OCI-LY3 (cell line): Measurements from ENCODE around the gene SURF4.

Experiments used
- H2AFZ ChIP-seq: fragments of 200-600, 300-600 bp; shearing (Covaris generic); 2 replicates; pipeline ENCODE4 v1.6.0; 2014; ENCODE audit warnings: antibody characterized with exemption, low read depth, low read length
- H3K27ac ChIP-seq: fragments of 200-600, 300-600 bp; sonication (generic); 2 replicates; pipeline ENCODE4 v1.5.1; 2014; ENCODE audit warnings: mild to moderate bottlenecking, low read length, moderate library complexity, mixed read lengths
- H3K27me3 ChIP-seq: fragments of 200-600, 300-600 bp; sonication (generic); 2 replicates; pipeline ENCODE4 v1.6.1; 2014; ENCODE audit warnings: low read depth, low read length, mixed read lengths
- H3K36me3 ChIP-seq: fragments of 200-600, 300-600 bp; sonication (generic); replicated peaks from 2 replicates; pipeline ENCODE3; 2014; ENCODE audit warnings: low read depth, low read length, mixed read lengths
- H3K4me1 ChIP-seq: fragments of 300-600, 200-600 bp; sonication (generic); 2 replicates; pipeline ENCODE4 v1.6.1; 2014; ENCODE audit warnings: low read length, mixed read lengths
- H3K4me2 ChIP-seq: fragments of 200-600, 300-600 bp; sonication (generic); 2 replicates; pipeline ENCODE4 v1.6.1; 2014; ENCODE audit warnings: low read length, mixed read lengths
- H3K4me3 ChIP-seq: fragments of 300-600, 200-600 bp; sonication (generic); 2 replicates; pipeline ENCODE4 v1.5.1; 2014; ENCODE audit warnings: antibody characterized with exemption, mild to moderate bottlenecking, low read length, moderate library complexity
- H3K79me2 ChIP-seq: fragments of 300-600, 200-600 bp; shearing (Covaris generic); 2 replicates; pipeline ENCODE4 v1.6.1; 2014; ENCODE audit warnings: mild to moderate bottlenecking, low read length, mixed read lengths
- H3K9ac ChIP-seq: fragments of 300-600, 200-600 bp; shearing (Covaris generic); 2 replicates; pipeline ENCODE4 v1.6.0; 2014; ENCODE audit warnings: mild to moderate bottlenecking, low read length, moderate library complexity
- H3K9me3 ChIP-seq: fragments of 200-600, 300-600 bp; shearing (Covaris generic); 2 replicates; pipeline ENCODE4 v1.6.1; 2014; ENCODE audit warnings: low read length, mixed read lengths; ENCODE audit not compliant: insufficient read depth
- H4K20me1 ChIP-seq: fragments of 200-600, 300-600 bp; sonication (generic); 2 replicates; pipeline ENCODE4 v1.6.1; 2016; ENCODE audit warnings: low read length, mixed read lengths; ENCODE audit not compliant: insufficient read depth
- CTCF ChIP-seq: fragments of 200-600, 300-600 bp; sonication (generic); IDR thresholded peaks from 2 replicates; pipeline ENCODE4 v1.5.1; 2014; ENCODE audit warnings: antibody characterized with exemption, low read length, low read depth
- EZH2phosphoT487 ChIP-seq: fragments of 200-600 bp; shearing (Covaris generic); IDR thresholded peaks from 2 replicates; pipeline ENCODE4 v1.6.1; 2018; ENCODE audit warnings: antibody characterized with exemption, mixed run types, low read depth

The SURF4 gene

GRCh38 chr9:133333011-133333410 lies 42.8 kb downstream of the SURF4 start:
- H3K9me3 ChIP-seq, result no peaks in the 10 kb centered on the region
- H4K20me1 ChIP-seq, result peaks cover 6% of the 10 kb centered on the region; the same call in 1 of the 2 replicates
- H3K36me3 ChIP-seq, result peaks cover 48% of the 10 kb centered on the region
- no peak overlapping the region for H3K4me3 ChIP-seq
- H3K27ac ChIP-seq, result no peak overlapping the region
- H3K79me2 ChIP-seq, result peaks cover 30% of the 10 kb centered on the region
- peaks cover 15% of the 10 kb centered on the region for H3K4me1 ChIP-seq
- H2AFZ ChIP-seq, result no peak overlapping the region
- no peak overlapping the region for H3K9ac ChIP-seq
- H3K27me3 ChIP-seq, result no peaks in the 10 kb centered on the region
- H3K4me2 ChIP-seq, result no peak overlapping the region
- TF ChIP-seq EZH2phosphoT487, result no peak
- TF ChIP-seq CTCF, result no peak

DNA sequence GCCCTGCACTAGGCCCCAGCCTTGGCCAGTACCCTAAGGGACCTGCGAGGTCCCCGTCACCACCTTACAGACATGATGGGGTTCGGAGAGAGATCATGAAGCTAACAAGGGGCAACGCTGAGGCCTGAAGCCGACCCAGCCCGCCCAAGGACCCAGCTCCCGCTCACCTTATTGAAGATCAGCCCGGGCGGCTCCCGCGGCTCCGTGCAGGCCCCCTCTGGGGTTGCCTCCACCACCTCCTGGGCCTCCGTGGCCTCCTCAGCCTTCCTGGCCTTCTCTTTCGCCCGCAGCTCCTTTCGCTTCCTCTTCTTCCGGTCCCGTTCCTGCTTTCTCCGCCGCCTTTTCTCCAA lies 43.5 kb downstream of the SURF4 start:
- no peak overlapping the region for H3K4me3 ChIP-seq
- H4K20me1 ChIP-seq, result peaks cover 6% of the 10 kb centered on the region; the same call in 1 of the 2 replicates
- H2AFZ ChIP-seq, result no peak overlapping the region
- no peak for TF ChIP-seq EZH2phosphoT487
- no peak for TF ChIP-seq CTCF
- no peak overlapping the region for H3K27ac ChIP-seq
- H3K27me3 ChIP-seq, result no peaks in the 10 kb centered on the region
- peaks cover 15% of the 10 kb centered on the region for H3K4me1 ChIP-seq
- H3K9ac ChIP-seq, result no peak overlapping the region
- peaks cover 50% of the 10 kb centered on the region for H3K36me3 ChIP-seq
- no peak overlapping the region for H3K4me2 ChIP-seq
- no peaks in the 10 kb centered on the region for H3K9me3 ChIP-seq
- peaks cover 30% of the 10 kb centered on the region for H3K79me2 ChIP-seq

DNA sequence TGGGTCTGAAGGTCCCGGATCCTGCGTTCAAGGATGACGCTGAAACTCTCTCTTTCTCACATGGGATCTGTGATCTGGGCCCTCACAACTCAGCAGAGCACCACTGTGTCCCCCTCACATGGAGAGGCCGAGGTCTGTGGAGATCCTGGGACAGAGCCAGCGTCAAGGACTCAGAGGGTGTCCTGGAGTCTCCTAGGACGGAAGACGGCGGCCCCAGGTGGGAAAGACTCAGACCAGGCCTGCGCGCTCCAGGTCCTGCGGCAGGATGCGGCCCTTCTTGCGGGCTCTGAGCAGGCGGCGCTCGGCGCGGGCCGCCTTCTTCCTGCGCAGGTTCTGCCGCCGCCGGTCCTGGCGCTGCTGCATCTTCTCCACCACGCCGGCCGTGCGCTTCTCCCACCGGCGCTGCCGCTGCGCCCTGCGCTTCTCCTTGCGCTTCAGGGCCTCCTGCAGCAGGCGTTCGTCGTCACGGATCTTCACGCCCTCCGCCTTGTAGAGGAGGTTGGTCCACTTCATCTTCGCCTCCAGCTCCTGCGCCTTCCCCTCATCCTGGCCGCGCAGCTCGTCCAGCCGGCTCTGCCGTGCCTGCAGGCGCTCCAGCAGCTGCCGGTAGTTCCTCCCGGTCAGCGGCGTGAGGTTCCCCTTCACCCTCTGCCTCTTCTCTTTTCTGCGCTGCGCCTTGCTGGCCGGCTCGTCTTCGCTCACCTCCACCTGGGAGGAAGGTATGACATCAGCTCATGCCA lies 44.0 kb downstream of the SURF4 start:
- Histone ChIP-seq H4K20me1 (peaks cover 6% of the 10 kb centered on the region; the same call in 1 of the 2 replicates), H3K4me2 (no peak overlapping the region), H3K27ac (no peak overlapping the region), H3K79me2 (peaks cover 30% of the 10 kb centered on the region), H3K9me3 (no peaks in the 10 kb centered on the region), H2AFZ (no peak overlapping the region), H3K36me3 (peaks cover 50% of the 10 kb centered on the region), H3K9ac (no peak overlapping the region), H3K4me1 (peaks cover 13% of the 10 kb centered on the region), H3K27me3 (no peaks in the 10 kb centered on the region), H3K4me3 (no peak overlapping the region)
- no peak for TF ChIP-seq CTCF
- TF ChIP-seq EZH2phosphoT487, result no peak

DNA sequence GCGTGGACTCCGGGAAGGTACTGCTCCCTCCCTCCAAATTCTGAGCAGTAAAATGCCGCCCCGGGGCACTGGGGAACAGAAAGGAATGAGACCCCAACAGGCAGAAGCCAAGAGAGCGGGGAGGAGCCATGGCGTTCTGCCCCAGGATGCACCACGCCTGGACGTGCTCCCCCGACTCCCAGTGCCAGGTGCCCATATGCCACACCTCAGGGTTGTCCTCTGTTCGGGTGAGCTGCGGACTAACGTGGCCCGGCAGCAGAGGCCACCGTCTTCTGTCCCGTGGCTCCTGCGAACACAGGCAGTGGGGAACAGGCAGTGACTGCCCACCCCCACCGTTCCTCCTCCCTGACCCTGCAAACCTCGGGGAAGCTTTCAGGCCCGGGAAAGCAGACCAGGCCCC lies 44.6 kb downstream of the SURF4 start:
- Histone ChIP-seq H3K36me3 (peaks cover 50% of the 10 kb centered on the region), H3K27me3 (no peaks in the 10 kb centered on the region), H4K20me1 (peaks cover 6% of the 10 kb centered on the region; the same call in 1 of the 2 replicates), H3K4me3 (no peak overlapping the region), H3K27ac (no peak overlapping the region), H3K9ac (no peak overlapping the region), H3K4me1 (peaks cover 9% of the 10 kb centered on the region), H3K9me3 (no peaks in the 10 kb centered on the region), H3K79me2 (peaks cover 30% of the 10 kb centered on the region), H2AFZ (no peak overlapping the region), H3K4me2 (no peak overlapping the region)
- TF ChIP-seq EZH2phosphoT487 (no peak), CTCF (no peak)
